Measurements from ENCODE around the gene CCNF.

GRCh38 chr16:2505695-2506094 is 76.4 kb downstream of the CCNF start:
- TF ChIP-seq CTCF (tag by site-specific recombination; IDR thresholded peaks at IDR 0.05), result no peak
- no peak for TF ChIP-seq ELK4 (IDR thresholded peaks at IDR 0.05; ENCODE audit: borderline replicate concordance, low read depth, low read length)
- TF ChIP-seq ZNF239 (tag by site-specific recombination; IDR thresholded peaks at IDR 0.05), result no peak
- no peak for TF ChIP-seq GLI2 (tag by site-specific recombination; IDR thresholded peaks at IDR 0.05; ENCODE audit: borderline replicate concordance, low read depth)
- TF ChIP-seq ZNF610 (tag by site-specific recombination; IDR thresholded peaks at IDR 0.05; ENCODE audit: borderline replicate concordance), result no peak
- no peak for TF ChIP-seq ZBTB17 (tag by site-specific recombination; IDR thresholded peaks at IDR 0.05)
- no peak for TF ChIP-seq ZFP41 (tag by site-specific recombination; IDR thresholded peaks at IDR 0.05; ENCODE audit: borderline replicate concordance)
- no peak for TF ChIP-seq ZNF747 (tag by site-specific recombination; IDR thresholded peaks at IDR 0.05)

Data from HEK293 (cell line).